ENCODE data around the gene MICALL2.
"Not testable (repeated sequence)": the region's sequence is repeated elsewhere in the genome, so short reads cannot be mapped to it uniquely, and the experiment has no call there.

The MICALL2 gene

GRCh38 chr7:1447112-1447511 lies 12.2 kb downstream of the MICALL2 start:
- no peak for DNase-seq

- no peak for DNase-seq
Measured at GRCh38 chr7:1446620-1447032, 12.6 kb downstream of the MICALL2 start.

- DNase-seq: not testable (repeated sequence)
Measured at GRCh38 chr7:1446026-1446425, 13.2 kb downstream of the MICALL2 start.

DNA sequence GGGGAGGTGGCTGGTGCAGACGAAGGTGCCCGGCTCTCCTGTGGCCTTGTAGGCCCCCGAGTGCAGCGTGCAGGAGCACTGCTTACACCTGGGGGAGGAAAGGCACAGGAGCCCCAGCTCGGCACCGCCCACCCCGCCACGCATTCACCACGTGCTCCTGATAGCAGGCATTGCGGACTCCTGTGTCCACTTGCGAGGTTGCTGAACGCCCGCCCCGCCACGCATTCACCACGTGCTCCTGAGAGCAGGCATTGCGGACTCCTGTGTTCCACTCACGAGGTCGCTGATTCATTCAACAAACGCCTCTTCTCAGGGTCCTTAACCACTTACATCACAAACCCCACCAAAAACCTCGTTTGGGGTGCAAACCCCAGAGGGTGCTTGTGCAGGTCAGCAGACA lies 13.9 kb downstream of the MICALL2 start:
- DNase-seq: no peak

DNA sequence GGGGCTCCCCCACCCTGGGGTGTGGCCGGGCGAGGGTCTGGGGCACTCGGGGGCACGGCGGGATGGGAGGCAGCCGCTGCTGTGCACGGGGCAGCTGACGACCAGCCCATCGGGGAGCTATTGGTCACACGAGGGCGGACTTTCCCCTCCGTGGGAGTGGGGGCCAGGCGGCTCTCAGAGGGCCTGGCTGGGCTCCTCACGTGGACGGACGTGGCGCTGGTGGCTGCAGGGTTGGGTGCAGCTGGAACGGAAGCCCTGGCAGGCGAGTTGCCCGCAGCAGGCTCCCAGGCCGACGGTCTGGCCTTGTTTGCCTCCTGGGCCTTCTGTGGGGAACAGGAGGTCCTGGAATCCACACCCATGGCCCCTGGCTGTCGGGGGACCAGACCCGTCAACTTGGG lies 14.3 kb downstream of the MICALL2 start:
- DNase-seq: no peak

DNA sequence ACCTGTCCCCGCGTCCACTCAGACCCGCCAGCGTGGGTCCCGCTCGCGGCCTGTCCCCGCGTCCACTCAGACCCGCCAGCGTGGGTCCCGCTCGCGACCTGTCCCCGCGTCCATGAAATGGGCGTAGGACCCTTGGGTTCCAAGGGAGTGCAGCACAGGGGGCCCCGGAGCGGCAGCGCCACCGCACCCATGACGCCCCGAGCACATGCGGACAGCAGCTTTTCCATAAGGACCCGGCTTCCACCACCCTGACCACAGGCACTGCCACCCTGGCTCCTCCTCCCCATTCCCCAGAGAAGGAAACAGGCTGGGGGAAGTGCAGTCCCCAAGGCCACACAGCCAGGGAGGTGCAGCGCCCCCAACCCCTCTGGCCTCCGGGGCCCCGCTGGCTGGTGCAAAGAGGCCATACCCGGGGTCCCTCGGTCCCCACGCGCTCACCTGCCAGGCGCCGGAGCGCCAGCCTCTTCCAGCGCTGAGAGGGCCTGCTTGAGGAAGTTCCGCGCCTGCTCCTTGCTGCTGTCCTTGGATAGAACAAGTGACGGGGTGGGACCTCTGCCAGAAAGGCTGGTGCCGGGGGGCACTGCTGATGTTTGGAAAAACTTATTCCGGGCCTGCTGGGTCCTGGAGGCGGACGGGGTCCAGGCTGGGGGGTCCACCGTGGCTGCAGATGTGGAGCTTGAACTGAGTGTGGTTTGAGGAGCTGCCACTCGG lies 14.9 kb downstream of the MICALL2 start:
- DNase-seq: no peak

DNA sequence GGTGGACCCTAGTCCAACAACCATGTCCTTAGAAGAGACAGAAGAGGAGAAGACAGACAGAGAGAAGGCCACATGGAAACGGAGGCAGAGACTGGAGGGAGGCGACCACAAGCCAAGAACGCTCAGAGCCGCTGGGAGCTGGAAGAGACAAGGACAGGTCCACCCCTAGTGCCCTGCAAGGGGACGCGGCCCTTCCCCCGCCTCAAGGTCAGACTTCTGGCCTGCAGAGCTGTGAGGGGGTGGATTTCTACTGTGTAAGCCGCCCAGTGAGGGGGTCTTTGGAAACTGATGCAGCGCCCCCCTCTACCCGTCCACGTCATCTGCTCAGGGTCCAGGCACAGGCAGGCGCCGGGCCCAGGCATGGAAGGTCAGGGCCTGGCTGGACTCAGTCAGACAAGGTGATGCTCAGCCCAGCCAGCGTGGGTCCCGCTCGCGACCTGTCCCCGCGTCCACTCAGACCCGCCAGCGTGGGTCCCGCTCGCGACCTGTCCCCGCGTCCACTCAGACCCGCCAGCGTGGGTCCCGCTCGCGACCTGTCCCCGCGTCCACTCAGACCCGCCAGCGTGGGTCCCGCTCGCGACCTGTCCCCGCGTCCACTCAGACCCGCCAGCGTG lies 15.6 kb downstream of the MICALL2 start:
- not testable (repeated sequence) for DNase-seq

DNA sequence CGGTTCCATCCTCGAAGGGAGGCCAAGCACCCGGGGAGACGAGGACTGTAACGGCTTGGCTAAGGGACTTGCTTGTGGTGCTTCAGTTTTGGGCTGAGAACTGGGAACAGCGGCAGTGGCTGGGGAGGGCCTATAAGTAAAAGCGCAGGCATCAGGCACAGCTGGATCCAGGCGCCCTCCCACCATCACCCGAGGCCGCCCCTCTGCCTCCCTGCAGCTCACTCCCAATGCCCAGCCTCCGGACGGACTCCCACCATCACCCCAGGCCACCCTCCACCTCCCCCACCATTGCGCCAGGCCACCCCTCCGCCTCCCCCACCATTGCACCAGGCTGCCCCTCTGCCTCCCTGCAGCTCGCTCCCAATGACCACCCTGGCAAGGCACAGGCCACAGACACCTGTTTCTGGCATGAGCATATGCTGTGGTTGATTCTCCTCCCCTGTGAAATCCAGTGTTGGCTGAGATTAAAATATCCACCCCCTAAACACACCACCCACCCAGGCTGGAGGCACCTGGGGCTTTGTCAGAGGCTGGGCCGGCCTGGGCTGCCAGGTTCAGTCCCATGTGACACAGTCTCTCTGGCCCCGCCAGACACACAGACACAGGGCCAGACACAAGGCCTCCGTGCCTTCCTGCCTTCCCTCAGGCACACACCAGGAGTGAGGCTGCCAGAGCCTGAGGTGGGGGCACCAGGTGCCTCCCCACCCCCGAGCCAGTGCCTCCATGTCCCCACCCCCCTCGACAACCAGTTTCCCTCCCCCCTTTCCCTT lies 16.7 kb downstream of the MICALL2 start:
- DNase-seq: no peak

- no peak for DNase-seq
Measured at GRCh38 chr7:1441615-1442354, 17.5 kb downstream of the MICALL2 start.

DNA sequence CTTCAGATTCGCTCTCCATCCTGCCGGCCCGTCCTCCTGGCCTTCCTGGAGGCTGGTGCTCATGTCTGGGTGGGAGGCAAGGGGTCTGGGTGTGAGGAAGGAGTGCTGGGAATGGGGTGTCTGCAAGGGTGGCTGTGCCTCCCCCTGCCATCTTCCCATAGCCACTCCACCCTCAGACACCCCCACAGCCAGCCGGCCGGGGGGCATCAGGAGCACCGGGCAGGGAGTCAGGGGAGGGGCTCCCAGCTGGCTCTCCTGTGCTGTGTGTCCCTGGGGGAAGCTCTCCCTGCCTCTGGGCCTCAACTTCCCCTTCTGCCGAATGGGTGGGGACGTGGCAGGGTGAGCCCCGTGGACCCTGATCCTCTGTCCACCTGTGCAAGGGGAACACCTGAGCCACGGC lies 18.6 kb downstream of the MICALL2 start:
- no peak for DNase-seq

DNA sequence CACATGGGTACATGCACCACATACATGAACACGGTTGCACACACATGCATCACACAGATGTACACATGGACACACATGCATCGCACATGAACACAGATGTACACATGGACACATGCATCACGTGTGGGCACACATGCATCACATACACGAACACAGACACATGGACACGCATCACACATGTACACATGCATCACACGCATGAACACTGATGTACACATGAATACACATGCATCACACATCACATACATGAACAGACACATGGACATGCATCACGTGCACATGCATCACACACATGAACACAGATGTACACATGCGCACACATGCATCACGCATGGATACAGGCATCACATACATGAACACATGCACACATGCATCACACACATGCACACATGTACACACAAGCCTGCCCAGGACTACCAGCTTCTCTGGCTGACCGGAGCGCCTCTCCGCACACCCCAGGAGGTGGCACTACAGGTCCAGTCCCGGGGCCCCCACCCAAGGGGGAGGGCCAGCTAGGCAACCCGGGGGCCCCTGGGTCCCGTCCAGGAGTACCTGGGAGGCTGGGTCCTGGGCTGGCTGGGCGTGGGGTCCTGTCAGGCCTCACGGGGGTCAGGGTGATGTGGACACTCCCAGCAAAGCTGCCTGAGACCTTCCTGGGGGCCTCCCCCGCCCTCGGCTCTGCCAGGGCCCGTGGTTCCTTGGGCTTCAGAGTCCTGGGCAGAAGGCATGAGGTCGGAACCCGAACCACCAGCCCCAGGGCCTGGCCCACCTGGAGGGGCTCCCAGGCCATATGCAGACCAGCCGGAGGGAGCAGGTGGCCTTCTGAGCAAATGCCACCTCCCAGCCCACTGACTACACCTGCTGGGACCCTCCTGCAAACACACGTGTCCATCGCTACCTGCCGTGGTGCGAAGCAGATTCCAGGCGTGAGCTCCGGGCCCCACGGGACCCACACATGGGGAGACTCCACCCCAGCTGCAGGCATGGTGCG lies 19.6 kb downstream of the MICALL2 start:
- DNase-seq: no peak

- DNase-seq: no peak
Measured at GRCh38 chr7:1438821-1439220, 20.4 kb downstream of the MICALL2 start.

DNA sequence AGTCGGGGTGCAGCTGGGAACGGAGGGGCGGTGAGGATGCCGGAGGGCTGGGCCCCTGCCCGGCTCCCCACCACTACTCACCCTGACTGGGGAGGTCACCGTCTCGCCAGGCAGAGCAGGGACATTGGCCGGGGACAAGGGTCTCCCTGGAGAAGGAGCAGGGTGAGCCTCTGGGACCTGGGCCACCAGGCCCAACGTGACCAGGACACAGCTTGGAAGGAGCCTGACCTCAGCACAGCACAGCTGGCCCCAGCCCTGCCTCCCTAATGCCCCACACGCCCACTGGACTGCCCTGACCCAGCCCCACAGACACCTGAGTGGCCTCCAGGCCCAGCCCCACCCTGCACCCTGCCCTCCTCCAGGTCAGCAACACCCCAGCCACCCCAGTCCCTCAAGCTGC lies 21.1 kb downstream of the MICALL2 start:
- DNase-seq: no peak

DNA sequence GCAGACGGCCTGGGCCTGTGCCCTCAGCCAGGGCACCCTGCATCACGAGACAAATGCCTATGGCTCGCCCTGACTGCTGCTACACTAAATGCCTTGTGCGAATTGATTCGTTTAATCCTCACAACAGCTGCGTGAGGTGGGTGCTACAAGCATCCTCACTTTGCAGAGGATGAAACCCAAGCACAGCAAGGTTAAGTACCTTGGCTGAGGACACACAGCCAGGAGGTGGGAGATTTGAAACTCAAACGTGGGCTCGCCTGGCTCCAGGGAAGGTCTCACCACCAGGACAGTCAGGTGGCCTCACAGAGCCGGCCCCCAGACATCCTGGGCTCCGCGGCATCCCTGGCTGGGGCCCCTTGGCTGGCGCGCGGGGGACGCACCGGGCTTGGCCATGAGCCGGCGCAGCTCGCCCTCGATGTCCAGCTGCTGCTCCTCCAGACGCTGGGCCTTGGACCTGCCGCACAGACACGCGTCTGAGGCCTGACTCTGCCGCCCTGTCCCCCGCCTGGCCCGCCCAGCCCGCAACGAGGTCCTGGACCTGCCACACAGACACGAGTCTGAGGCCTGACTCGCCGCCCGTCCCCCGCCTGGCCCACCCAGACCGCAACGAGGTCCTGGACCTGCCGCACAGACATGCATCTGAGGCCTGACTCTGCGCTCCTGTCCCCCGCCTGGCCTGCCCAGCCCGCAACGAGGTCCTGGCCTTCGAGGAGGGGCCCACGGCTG lies 22.0 kb downstream of the MICALL2 start:
- no peak for DNase-seq

GRCh38 chr7:1436608-1437007 lies 22.7 kb downstream of the MICALL2 start:
- no peak for DNase-seq

DNA sequence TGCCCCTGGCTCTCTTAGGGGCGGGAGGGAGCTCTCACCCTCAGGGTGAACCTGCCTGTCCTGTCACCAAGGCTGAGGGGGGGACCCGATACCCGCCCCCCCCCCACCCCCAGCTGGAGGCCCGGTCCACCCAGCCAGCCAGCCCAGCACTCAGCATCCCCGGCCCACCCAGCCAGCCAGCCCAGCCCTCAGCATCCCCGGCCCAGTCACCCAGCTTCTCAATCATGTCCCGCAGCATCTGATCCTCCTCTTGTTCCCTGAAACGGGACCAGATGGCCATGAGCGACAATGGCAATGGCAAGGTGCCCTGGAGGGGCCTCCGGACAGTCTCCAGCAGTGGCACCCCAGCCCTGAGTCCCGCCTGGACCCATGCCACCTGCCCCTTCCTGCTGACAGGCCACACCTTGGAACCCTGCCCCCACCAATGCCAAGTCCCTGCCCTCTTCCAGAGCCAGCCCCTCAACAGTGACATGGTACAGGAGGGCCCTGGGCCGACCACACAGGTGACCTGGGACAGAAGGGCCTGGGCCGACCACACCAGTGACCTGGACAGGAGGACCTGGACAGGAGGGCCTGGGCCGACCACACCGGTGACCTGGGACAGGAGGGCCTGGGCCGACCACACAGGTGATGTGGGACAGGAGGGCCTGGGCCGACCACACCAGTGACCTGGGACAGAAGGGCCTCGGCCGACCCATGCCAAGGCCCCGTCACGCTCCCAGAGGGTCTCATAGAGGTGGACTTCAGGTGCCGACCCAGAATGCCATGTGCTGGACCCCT lies 24.2 kb downstream of the MICALL2 start:
- no peak for DNase-seq

DNA sequence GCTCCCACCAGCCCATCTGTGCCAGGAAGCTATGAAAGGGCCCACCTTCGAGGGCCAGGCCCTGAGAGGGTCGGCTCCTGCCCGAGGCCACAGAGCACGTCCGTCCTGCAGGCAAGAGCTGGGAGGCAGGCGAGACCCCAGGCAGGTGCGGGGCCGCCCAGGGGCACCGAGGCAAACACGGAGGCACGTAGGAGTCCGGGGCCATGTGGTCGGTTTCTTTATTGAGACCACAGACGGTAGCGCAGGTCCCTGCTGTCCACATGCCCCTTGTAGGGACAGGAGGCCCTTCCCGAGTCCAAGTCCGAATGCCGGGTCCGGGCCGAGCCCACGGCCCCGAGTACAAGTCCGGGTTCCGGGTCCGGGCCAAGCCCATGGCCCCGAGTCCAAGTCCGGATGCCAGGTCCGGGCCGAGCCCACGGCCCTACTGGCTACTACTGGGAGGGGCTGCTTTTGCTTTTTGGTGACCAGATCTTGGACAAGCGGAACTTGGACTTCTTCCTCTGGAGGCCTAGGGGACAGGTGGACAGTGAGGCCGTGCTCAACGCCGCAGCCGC lies 25.0 kb downstream of the MICALL2 start:
- no peak for DNase-seq

DNA sequence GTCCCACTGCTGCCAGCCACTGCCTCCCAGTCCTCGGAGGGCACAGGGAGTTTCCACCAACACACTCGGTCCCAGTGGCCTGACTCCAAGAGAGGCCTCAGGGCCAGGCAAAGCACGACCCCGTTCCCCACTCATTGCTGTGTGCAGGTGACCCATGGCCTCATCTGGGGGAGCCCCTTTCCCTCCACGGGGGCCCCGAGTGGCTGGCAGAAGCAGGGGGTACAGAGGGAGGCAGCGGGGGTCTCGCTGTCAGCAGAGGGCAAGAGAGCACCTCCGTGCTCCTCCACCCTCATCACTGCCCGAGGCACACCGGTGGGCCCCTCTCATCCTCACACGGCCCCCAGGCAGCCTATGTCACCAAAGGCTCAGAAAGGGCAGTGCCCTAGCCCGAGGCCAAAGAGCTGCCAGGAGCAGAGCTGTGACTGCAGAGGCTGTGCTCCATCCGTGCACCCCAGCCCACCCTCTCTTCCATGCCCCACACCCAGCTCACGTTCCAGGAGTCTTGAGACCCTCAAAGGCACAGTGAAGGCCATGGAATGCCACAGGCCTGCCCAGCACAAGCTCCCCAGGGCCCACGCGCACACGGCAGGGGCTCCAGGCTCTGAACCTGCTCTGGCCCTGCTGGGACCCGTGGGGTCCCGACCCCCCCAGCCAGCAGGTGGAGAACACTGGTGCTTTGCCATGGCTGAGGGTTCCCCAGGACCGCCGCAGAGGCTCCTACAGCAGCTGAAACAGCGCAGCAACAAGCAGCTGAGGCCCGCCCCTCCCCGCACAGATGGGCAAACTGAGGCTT lies 25.9 kb downstream of the MICALL2 start:
- DNase-seq: no peak

- peak; percentile 14 for DNase-seq
Measured at GRCh38 chr7:1432411-1433082, 26.7 kb downstream of the MICALL2 start.
